ENCODE results near the gene ZNF358.

DNA sequence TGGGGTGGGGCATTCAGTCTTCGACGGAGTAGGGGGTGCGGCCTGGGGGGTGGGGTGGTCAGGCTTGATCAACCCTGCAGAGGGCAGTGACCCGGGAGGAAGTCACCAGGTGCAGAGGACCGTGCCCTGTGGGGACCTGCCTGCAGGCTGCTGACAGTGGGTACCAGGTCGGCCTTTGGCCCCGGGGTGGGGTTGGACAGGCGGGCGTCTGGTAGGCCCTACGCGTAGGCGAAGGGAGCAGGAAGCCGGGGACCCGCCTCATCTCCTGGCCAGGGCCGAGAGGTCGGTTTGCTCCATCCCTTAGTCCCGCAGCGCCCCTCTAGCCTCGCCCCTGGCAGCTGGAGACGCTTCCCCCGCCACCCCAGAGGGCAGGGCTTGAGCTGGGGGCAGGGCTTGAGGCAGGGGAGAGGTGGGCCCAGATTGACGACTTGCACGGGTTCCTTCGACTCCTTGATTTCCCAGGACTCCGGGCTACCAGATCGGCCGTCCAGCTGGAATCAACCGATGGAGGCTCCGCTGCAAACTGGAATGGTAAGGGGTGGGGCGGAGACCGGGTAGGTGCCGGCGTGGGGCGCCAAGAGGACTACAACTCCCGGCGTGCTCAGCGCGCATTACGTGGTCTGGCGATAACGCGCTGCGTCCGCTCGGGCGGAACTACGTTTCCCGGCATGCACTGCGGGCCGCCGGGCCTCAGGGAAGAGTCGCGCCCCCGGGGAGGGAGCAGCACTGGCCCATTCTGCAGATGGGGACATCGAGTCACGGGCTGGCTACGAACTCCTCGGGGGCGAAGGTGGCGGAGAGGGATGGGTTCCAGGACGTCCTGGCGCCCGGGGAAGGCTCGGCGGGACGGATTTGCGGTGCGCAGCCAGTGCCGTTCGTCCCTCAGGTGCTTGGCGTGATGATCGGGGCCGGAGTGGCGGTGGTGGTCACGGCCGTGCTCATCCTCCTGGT is 19.4 kb downstream of the ZNF358 start, which contains the start of gene PNPLA6:
- TF ChIP-seq POLR2A (IDR thresholded peaks at IDR 0.05), result peak; percentile 72 to 75
- TF ChIP-seq, protein P1, sequence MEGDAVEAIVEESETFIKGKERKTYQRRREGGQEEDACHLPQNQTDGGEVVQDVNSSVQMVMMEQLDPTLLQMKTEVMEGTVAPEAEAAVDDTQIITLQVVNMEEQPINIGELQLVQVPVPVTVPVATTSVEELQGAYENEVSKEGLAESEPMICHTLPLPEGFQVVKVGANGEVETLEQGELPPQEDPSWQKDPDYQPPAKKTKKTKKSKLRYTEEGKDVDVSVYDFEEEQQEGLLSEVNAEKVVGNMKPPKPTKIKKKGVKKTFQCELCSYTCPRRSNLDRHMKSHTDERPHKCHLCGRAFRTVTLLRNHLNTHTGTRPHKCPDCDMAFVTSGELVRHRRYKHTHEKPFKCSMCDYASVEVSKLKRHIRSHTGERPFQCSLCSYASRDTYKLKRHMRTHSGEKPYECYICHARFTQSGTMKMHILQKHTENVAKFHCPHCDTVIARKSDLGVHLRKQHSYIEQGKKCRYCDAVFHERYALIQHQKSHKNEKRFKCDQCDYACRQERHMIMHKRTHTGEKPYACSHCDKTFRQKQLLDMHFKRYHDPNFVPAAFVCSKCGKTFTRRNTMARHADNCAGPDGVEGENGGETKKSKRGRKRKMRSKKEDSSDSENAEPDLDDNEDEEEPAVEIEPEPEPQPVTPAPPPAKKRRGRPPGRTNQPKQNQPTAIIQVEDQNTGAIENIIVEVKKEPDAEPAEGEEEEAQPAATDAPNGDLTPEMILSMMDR (IDR thresholded peaks at IDR 0.05), result peak in 1 of 6 experiments; percentile 9
